K562 (cell line): Measurements from ENCODE around the gene ESRRG. TPM values are rescaled to one million over a fixed set of nuclear protein-coding genes. Genes with fewer than 3 reads are reported as not detected.

Experiments used
- ATAC-seq: fragments of 200-7000 bp; cut with Tn5 transposase; 3 replicates; pipeline ENCODE4 v1.9.1; 2020; ENCODE audit warnings: moderate library complexity
- BruUV-seq: library from RNA; stranded (reverse); fragments of 400-500 nt; replicated peaks from 2 replicates; lab custom pipeline; 2021; lab: Mats Ljungman, UMichigan
- CTCF ChIA-PET: fragments of 300-600 bp; formaldehyde crosslinking; extraction: SDS; loops from one replicate; lab custom pipeline; 2021; ENCODE audit warnings: low intra/inter-chr PET ratio; lab: Yijun Ruan, JAX
- POLR2A ChIA-PET: fragments of 300-600, 350-650 bp; sonication (Branson Sonifier 250); formaldehyde crosslinking; extraction: SDS; loops from one replicate; lab custom pipeline; 2021; ENCODE audit warnings: antibody characterized with exemption, inconsistent platforms; lab: Yijun Ruan, JAX
- DNase-seq, 4 experiments: peaks; one replicate each; pipeline versions ENCODE4 v3.0.0 to v3.0.0-alpha.2; 2011 to 2018; ENCODE audit warnings: low spot score in 3 of 4, mixed read lengths in 3 of 4; ENCODE audit errors: extremely low read depth in 1 of 4
- FAIRE-seq: peaks from 2 replicates; lab custom pipeline; 2011; peaks lifted over from hg19 to GRCh38; lab: Jason Lieb, UNC
- H2AFZ ChIP-seq: 2 replicates; pipeline ENCODE4 v1.6.0; 2011; ENCODE audit warnings: low read depth, low read length, control low read depth, inconsistent platforms
- H3K27ac ChIP-seq: fragments of 200-600 bp; 3 replicates; pipeline ENCODE4 v1.8.0; 2011; ENCODE audit warnings: low read depth, mild to moderate bottlenecking, control low read depth, inconsistent platforms, low read length, moderate library complexity, mixed read lengths; ENCODE audit errors: extremely low read depth
- H3K27me3 ChIP-seq, 2 experiments: fragments of 300-600 bp in 1 of 2; 2 replicates in 1 of 2; 3 replicates in 1 of 2; pipeline versions ENCODE4 v1.6.0 to v1.8.0; 2011; ENCODE audit warnings: inconsistent platforms in 2 of 2, low read length in 2 of 2, mild to moderate bottlenecking in 1 of 2, mixed read lengths in 1 of 2, moderate library complexity in 1 of 2; ENCODE audit not compliant: control insufficient read depth in 2 of 2, insufficient read depth in 2 of 2
- H3K36me3 ChIP-seq: fragments of 300-600 bp; 3 replicates; pipeline ENCODE4 v1.8.0; 2011; ENCODE audit warnings: mild to moderate bottlenecking, low read length, inconsistent platforms; ENCODE audit not compliant: control insufficient read depth, insufficient read depth
- H3K4me1 ChIP-seq, 2 experiments: fragments of 200-600 bp in 1 of 2; replicated peaks in 1 of 2; 2 replicates in 1 of 2; 3 replicates in 1 of 2; pipeline versions ENCODE4 v1.5.1 to v1.8.0; 2011; ENCODE audit warnings: inconsistent platforms in 2 of 2, low read length in 2 of 2, mild to moderate bottlenecking in 1 of 2, mixed read lengths in 1 of 2, moderate library complexity in 1 of 2; ENCODE audit not compliant: control insufficient read depth in 2 of 2, insufficient read depth in 2 of 2
- H3K4me2 ChIP-seq: 2 replicates; pipeline ENCODE4 v1.6.1; 2011; ENCODE audit warnings: low read length, control low read depth, inconsistent platforms, mixed read lengths; ENCODE audit not compliant: insufficient read depth
- H3K4me3 ChIP-seq: fragments of 200-600 bp; sonication (generic), shearing (Covaris generic); 2 replicates; pipeline ENCODE4 v1.5.1; 2016; ENCODE audit warnings: control low read depth, inconsistent platforms
- H3K79me2 ChIP-seq: fragments of 200-600 bp; 3 replicates; pipeline ENCODE4 v1.8.0; 2011; ENCODE audit warnings: low read length, inconsistent platforms; ENCODE audit not compliant: control insufficient read depth, insufficient read depth
- H3K9ac ChIP-seq, 2 experiments: 2 replicates each; pipeline versions ENCODE4 v1.6.0 to v1.6.1; 2011; ENCODE audit warnings: low read depth in 2 of 2, low read length in 2 of 2, control low read depth in 1 of 2, inconsistent platforms in 1 of 2, mild to moderate bottlenecking in 1 of 2, mixed read lengths in 1 of 2; ENCODE audit not compliant: insufficient read depth in 1 of 2
- H3K9me1 ChIP-seq: one replicate; pipeline ENCODE4 v1.6.0; 2011; ENCODE audit warnings: inconsistent platforms, mild to moderate bottlenecking, low read length, moderate library complexity; ENCODE audit not compliant: control insufficient read depth, insufficient read depth
- H3K9me3 ChIP-seq: replicated peaks from 2 replicates; pipeline ENCODE4 v1.5.1; 2011; ENCODE audit warnings: low read depth, low read length, inconsistent platforms; ENCODE audit not compliant: control insufficient read depth, insufficient read depth
- H4K20me1 ChIP-seq: replicated peaks from 2 replicates; pipeline ENCODE4 v1.6.1; 2011; ENCODE audit warnings: low read length, inconsistent platforms, mixed read lengths; ENCODE audit not compliant: control insufficient read depth, insufficient read depth
- BCLAF1 ChIP-seq, 2 experiments: fragments of 450-650 bp in 1 of 2; IDR thresholded peaks; 2 replicates each; pipeline ENCODE4 v1.6.1; 2011 to 2017; ENCODE audit warnings: low read depth in 2 of 2, antibody characterized with exemption in 1 of 2, borderline replicate concordance in 1 of 2, low read length in 1 of 2, mild to moderate bottlenecking in 1 of 2, mixed read lengths in 1 of 2; ENCODE audit not compliant: control insufficient read depth in 1 of 2
- CBFB ChIP-seq: sonication (generic); formaldehyde crosslinking; IDR thresholded peaks from 2 replicates; pipeline ENCODE4 v1.4.0; 2020; ENCODE audit warnings: mild to moderate bottlenecking, missing genetic modification reagents
- GATA2 ChIP-seq: sonication (generic); formaldehyde crosslinking; IDR thresholded peaks from 2 replicates; pipeline ENCODE4 v1.4.0; 2020; ENCODE audit warnings: mild to moderate bottlenecking, missing genetic modification reagents
- IRF9 ChIP-seq: fragments of 450-650 bp; IDR thresholded peaks from 2 replicates; pipeline ENCODE4 v1.6.1; 2016; ENCODE audit warnings: missing biosample characterization, missing genetic modification characterization
- MTA3 ChIP-seq: fragments of 450-650 bp; formaldehyde crosslinking; IDR thresholded peaks from 2 replicates; pipeline ENCODE4 v1.6.1; 2017; ENCODE audit warnings: mild to moderate bottlenecking, borderline replicate concordance
- NUFIP1 ChIP-seq: fragments of 450-650 bp; IDR thresholded peaks from 2 replicates; pipeline ENCODE4 v1.6.1; 2018; ENCODE audit not compliant: partially characterized antibody
- POLR3A ChIP-seq: IDR thresholded peaks from 2 replicates; pipeline ENCODE4 v1.6.1; 2011; ENCODE audit warnings: borderline replicate concordance, mild to moderate bottlenecking, moderate library complexity; ENCODE audit not compliant: insufficient read length, insufficient read depth; ENCODE audit errors: extremely low read depth
- YY1 ChIP-seq, 3 experiments: IDR thresholded peaks; 2 replicates each; pipeline ENCODE4 v1.6.1; 2011; ENCODE audit warnings: low read length in 2 of 3, mild to moderate bottlenecking in 2 of 3, moderate library complexity in 2 of 3, borderline replicate concordance in 1 of 3, control low read depth in 1 of 3, low read depth in 1 of 3; ENCODE audit not compliant: insufficient read depth in 3 of 3, insufficient replicate concordance in 2 of 3, control insufficient read depth in 1 of 3, insufficient read length in 1 of 3; ENCODE audit errors: extremely low read depth in 1 of 3
- ZNF143 ChIP-seq: sonication (generic); formaldehyde crosslinking; IDR thresholded peaks from 2 replicates; pipeline ENCODE4 v1.9.0; 2022; ENCODE audit warnings: mild to moderate bottlenecking, missing genetic modification reagents
- ZNF212 ChIP-seq: fragments of 450-650 bp; formaldehyde crosslinking; IDR thresholded peaks from 2 replicates; pipeline ENCODE4 v1.4.0; 2020; ENCODE audit warnings: mild to moderate bottlenecking
- in situ Hi-C: fragments of 300-500 bp; cut with MboI; formaldehyde crosslinking; loops from 4 replicates; pipeline ENCODE4 v1.15.0; 2018; ENCODE audit warnings: inconsistent platforms, mixed read lengths
- intact Hi-C: fragments of 100-400 bp; cut with micrococcal nuclease; formaldehyde crosslinking; loops from 2 replicates; pipeline ENCODE4 v1.14.2; 2022
- polyA plus RNA-seq, 8 experiments: library from polyadenylated mRNA; depleted of rRNA in 4 of 8; stranded (reverse) in 5 of 8; unstranded in 3 of 8; fragments of >200 nt; fragmentation: Nextera tagmentation in 2 of 8; fragmentation: Illumina TruSeq in 1 of 8; extraction: Ambion mirVana in 2 of 8; extraction: Trizol in 1 of 8; gene quantifications; 2 replicates each; pipeline versions ENCODE4 v1.2.1 to v1.2.3, GENCODE V29; 2011 to 2014; ENCODE audit warnings: inconsistent platforms in 1 of 8, missing spikeins in 1 of 8
- total RNA-seq, 7 experiments: library from RNA; depleted of rRNA in 6 of 7; stranded (reverse); fragments of >200 nt in 6 of 7; fragmentation: Illumina TruSeq in 2 of 7; extraction: Trizol in 2 of 7; gene quantifications; 2 replicates each; pipeline versions ENCODE4 v1.2.1 to v1.2.3, GENCODE V29; 2011 to 2021; ENCODE audit warnings: low replicate concordance in 1 of 7
- TF ChIP-seq, protein P1 (sequence below): fragments of 450-650 bp; IDR thresholded peaks from 2 replicates; pipeline ENCODE4 v1.6.1; 2017; ENCODE audit warnings: mild to moderate bottlenecking, moderate library complexity
- TF ChIP-seq, protein P2 (sequence below): sonication (generic); formaldehyde crosslinking; IDR thresholded peaks from 2 replicates; pipeline ENCODE4 v1.8.0; 2022; ENCODE audit warnings: mild to moderate bottlenecking, missing genetic modification reagents, borderline replicate concordance
- TF ChIP-seq, protein P3 (sequence below): fragments of 250-450 bp; sonication (Bioruptor Pico); IDR thresholded peaks from 2 replicates; pipeline ENCODE4 v1.5.0; 2021

The ESRRG gene
- total and polyA plus RNA-seq, 9 of the 15 experiments (the other 6 are each of a cell fraction or from before 2014, with no cell fraction given), result not detected

GRCh38 chr1:216598448-216598847 lies 124.8 kb downstream of the ESRRG start:
- FAIRE-seq (no peak), DNase-seq (no peak), ATAC-seq (no peak)
- CTCF ChIA-PET, result no interaction called here
- BruUV-seq, result no TSS peak
- Histone ChIP-seq H3K9ac (no peak overlapping the region), H3K36me3 (no peaks in the 10 kb centered on the region), H2AFZ (no peak overlapping the region), H3K79me2 (no peaks in the 10 kb centered on the region), H3K4me1 (peaks cover 0 to 4% of the 10 kb centered on the region in 2 experiments; a peak in 1 of 5 replicates), H3K27me3 (no peaks in the 10 kb centered on the region), H3K4me2 (no peak overlapping the region), H3K9me3 (no peaks in the 10 kb centered on the region; the same call in 1 of the 2 replicates), H3K9me1 (no peaks in the 10 kb centered on the region), H3K27ac (no peak overlapping the region), H4K20me1 (no peaks in the 10 kb centered on the region), H3K4me3 (no peak overlapping the region)
- POLR2A ChIA-PET, result no interaction called here
- in situ Hi-C loops (no loop called here), intact Hi-C loops (no loop called here)
- no peak for TF ChIP-seq GATA2
- no peak for TF ChIP-seq ZNF212 (CRISPR knock-in tag)
- no peak for TF ChIP-seq POLR3A
- no peak for TF ChIP-seq YY1 (IDR thresholded peaks at IDR 0.05; ENCODE audit: borderline replicate concordance in 1 of 3, control insufficient read depth in 1 of 3, extremely low read depth in 1 of 3, insufficient read depth in 3 of 3, insufficient read length in 1 of 3, insufficient replicate concordance in 2 of 3, low read depth in 1 of 3, low read length in 2 of 3)
- TF ChIP-seq, protein P1, sequence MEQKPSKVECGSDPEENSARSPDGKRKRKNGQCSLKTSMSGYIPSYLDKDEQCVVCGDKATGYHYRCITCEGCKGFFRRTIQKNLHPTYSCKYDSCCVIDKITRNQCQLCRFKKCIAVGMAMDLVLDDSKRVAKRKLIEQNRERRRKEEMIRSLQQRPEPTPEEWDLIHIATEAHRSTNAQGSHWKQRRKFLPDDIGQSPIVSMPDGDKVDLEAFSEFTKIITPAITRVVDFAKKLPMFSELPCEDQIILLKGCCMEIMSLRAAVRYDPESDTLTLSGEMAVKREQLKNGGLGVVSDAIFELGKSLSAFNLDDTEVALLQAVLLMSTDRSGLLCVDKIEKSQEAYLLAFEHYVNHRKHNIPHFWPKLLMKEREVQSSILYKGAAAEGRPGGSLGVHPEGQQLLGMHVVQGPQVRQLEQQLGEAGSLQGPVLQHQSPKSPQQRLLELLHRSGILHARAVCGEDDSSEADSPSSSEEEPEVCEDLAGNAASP, result no peak
- TF ChIP-seq, protein P2, sequence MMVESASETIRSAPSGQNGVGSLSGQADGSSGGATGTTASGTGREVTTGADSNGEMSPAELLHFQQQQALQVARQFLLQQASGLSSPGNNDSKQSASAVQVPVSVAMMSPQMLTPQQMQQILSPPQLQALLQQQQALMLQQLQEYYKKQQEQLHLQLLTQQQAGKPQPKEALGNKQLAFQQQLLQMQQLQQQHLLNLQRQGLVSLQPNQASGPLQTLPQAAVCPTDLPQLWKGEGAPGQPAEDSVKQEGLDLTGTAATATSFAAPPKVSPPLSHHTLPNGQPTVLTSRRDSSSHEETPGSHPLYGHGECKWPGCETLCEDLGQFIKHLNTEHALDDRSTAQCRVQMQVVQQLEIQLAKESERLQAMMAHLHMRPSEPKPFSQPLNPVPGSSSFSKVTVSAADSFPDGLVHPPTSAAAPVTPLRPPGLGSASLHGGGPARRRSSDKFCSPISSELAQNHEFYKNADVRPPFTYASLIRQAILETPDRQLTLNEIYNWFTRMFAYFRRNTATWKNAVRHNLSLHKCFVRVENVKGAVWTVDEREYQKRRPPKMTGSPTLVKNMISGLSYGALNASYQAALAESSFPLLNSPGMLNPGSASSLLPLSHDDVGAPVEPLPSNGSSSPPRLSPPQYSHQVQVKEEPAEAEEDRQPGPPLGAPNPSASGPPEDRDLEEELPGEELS (CRISPR knock-in tag), result no peak
- no peak for TF ChIP-seq NUFIP1
- TF ChIP-seq, protein P3, sequence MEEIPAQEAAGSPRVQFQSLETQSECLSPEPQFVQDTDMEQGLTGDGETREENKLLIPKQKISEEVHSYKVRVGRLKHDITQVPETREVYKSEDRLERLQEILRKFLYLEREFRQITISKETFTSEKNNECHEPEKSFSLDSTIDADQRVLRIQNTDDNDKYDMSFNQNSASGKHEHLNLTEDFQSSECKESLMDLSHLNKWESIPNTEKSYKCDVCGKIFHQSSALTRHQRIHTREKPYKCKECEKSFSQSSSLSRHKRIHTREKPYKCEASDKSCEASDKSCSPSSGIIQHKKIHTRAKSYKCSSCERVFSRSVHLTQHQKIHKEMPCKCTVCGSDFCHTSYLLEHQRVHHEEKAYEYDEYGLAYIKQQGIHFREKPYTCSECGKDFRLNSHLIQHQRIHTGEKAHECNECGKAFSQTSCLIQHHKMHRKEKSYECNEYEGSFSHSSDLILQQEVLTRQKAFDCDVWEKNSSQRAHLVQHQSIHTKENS (CRISPR knock-in tag), result no peak
- no peak for TF ChIP-seq BCLAF1 (IDR thresholded peaks at IDR 0.05; ENCODE audit: borderline replicate concordance in 1 of 2, control insufficient read depth in 1 of 2, low read depth in 2 of 2, low read length in 1 of 2)
- TF ChIP-seq CBFB, result no peak
- no peak for TF ChIP-seq ZNF143 (CRISPR knock-in tag)
- no peak for TF ChIP-seq MTA3
- TF ChIP-seq IRF9 (tag), result no peak
